K562 (cell line): Measurements from ENCODE around the gene SS18L1. TPM values are rescaled to one million over a fixed set of nuclear protein-coding genes. Genes with fewer than 3 reads are reported as not detected.
A peak's percentile ranks its signal among the peaks of the same experiment; 100 is the strongest.

Experiments used
- ATAC-seq: fragments of 200-7000 bp; cut with Tn5 transposase; 3 replicates; pipeline ENCODE4 v1.9.1; 2020; ENCODE audit warnings: moderate library complexity
- BruUV-seq: library from RNA; stranded (reverse); fragments of 400-500 nt; replicated peaks from 2 replicates; lab custom pipeline; 2021; lab: Mats Ljungman, UMichigan
- CTCF ChIA-PET: fragments of 300-600 bp; formaldehyde crosslinking; extraction: SDS; loops from one replicate; lab custom pipeline; 2021; ENCODE audit warnings: low intra/inter-chr PET ratio; lab: Yijun Ruan, JAX
- POLR2A ChIA-PET: fragments of 300-600, 350-650 bp; sonication (Branson Sonifier 250); formaldehyde crosslinking; extraction: SDS; loops from one replicate; lab custom pipeline; 2021; ENCODE audit warnings: antibody characterized with exemption, inconsistent platforms; lab: Yijun Ruan, JAX
- DNase-seq, 4 experiments: peaks; one replicate each; pipeline versions ENCODE4 v3.0.0 to v3.0.0-alpha.2; 2011 to 2018; ENCODE audit warnings: low spot score in 3 of 4, mixed read lengths in 3 of 4; ENCODE audit errors: extremely low read depth in 1 of 4
- FAIRE-seq: peaks from 2 replicates; lab custom pipeline; 2011; peaks lifted over from hg19 to GRCh38; lab: Jason Lieb, UNC
- H2AFZ ChIP-seq: 2 replicates; pipeline ENCODE4 v1.6.0; 2011; ENCODE audit warnings: low read depth, low read length, control low read depth, inconsistent platforms
- H3K27ac ChIP-seq: fragments of 200-600 bp; 3 replicates; pipeline ENCODE4 v1.8.0; 2011; ENCODE audit warnings: low read depth, mild to moderate bottlenecking, control low read depth, inconsistent platforms, low read length, moderate library complexity, mixed read lengths; ENCODE audit errors: extremely low read depth
- H3K27me3 ChIP-seq, 2 experiments: fragments of 300-600 bp in 1 of 2; 2 replicates in 1 of 2; 3 replicates in 1 of 2; pipeline versions ENCODE4 v1.6.0 to v1.8.0; 2011; ENCODE audit warnings: inconsistent platforms in 2 of 2, low read length in 2 of 2, mild to moderate bottlenecking in 1 of 2, mixed read lengths in 1 of 2, moderate library complexity in 1 of 2; ENCODE audit not compliant: control insufficient read depth in 2 of 2, insufficient read depth in 2 of 2
- H3K36me3 ChIP-seq: fragments of 300-600 bp; 3 replicates; pipeline ENCODE4 v1.8.0; 2011; ENCODE audit warnings: mild to moderate bottlenecking, low read length, inconsistent platforms; ENCODE audit not compliant: control insufficient read depth, insufficient read depth
- H3K4me1 ChIP-seq, 2 experiments: fragments of 200-600 bp in 1 of 2; replicated peaks in 1 of 2; 2 replicates in 1 of 2; 3 replicates in 1 of 2; pipeline versions ENCODE4 v1.5.1 to v1.8.0; 2011; ENCODE audit warnings: inconsistent platforms in 2 of 2, low read length in 2 of 2, mild to moderate bottlenecking in 1 of 2, mixed read lengths in 1 of 2, moderate library complexity in 1 of 2; ENCODE audit not compliant: control insufficient read depth in 2 of 2, insufficient read depth in 2 of 2
- H3K4me2 ChIP-seq: 2 replicates; pipeline ENCODE4 v1.6.1; 2011; ENCODE audit warnings: low read length, control low read depth, inconsistent platforms, mixed read lengths; ENCODE audit not compliant: insufficient read depth
- H3K4me3 ChIP-seq: fragments of 200-600 bp; sonication (generic), shearing (Covaris generic); 2 replicates; pipeline ENCODE4 v1.5.1; 2016; ENCODE audit warnings: control low read depth, inconsistent platforms
- H3K79me2 ChIP-seq: fragments of 200-600 bp; 3 replicates; pipeline ENCODE4 v1.8.0; 2011; ENCODE audit warnings: low read length, inconsistent platforms; ENCODE audit not compliant: control insufficient read depth, insufficient read depth
- H3K9ac ChIP-seq, 2 experiments: 2 replicates each; pipeline versions ENCODE4 v1.6.0 to v1.6.1; 2011; ENCODE audit warnings: low read depth in 2 of 2, low read length in 2 of 2, control low read depth in 1 of 2, inconsistent platforms in 1 of 2, mild to moderate bottlenecking in 1 of 2, mixed read lengths in 1 of 2; ENCODE audit not compliant: insufficient read depth in 1 of 2
- H3K9me1 ChIP-seq: one replicate; pipeline ENCODE4 v1.6.0; 2011; ENCODE audit warnings: inconsistent platforms, mild to moderate bottlenecking, low read length, moderate library complexity; ENCODE audit not compliant: control insufficient read depth, insufficient read depth
- H3K9me3 ChIP-seq: replicated peaks from 2 replicates; pipeline ENCODE4 v1.5.1; 2011; ENCODE audit warnings: low read depth, low read length, inconsistent platforms; ENCODE audit not compliant: control insufficient read depth, insufficient read depth
- H4K20me1 ChIP-seq: replicated peaks from 2 replicates; pipeline ENCODE4 v1.6.1; 2011; ENCODE audit warnings: low read length, inconsistent platforms, mixed read lengths; ENCODE audit not compliant: control insufficient read depth, insufficient read depth
- CBX3 ChIP-seq, 2 experiments: IDR thresholded peaks; 1 replicate in 1 of 2; 2 replicates in 1 of 2; pipeline ENCODE4 v1.6.1; 2012; ENCODE audit warnings: inconsistent platforms in 2 of 2, low read length in 2 of 2, borderline replicate concordance in 1 of 2, control low read depth in 1 of 2
- GTF2E2 ChIP-seq: fragments of 200-800 bp; sonication (Bioruptor generic); IDR thresholded peaks from 2 replicates; pipeline ENCODE4 v1.6.1; 2016; ENCODE audit warnings: missing genetic modification characterization, missing compliant biosample characterization
- MTF1 ChIP-seq: fragments of 250-450 bp; sonication (Bioruptor Pico); IDR thresholded peaks from 2 replicates; pipeline ENCODE4 v1.9.0; 2021; ENCODE audit warnings: moderate library complexity, mild to moderate bottlenecking, inconsistent platforms, borderline replicate concordance
- NCOA1 ChIP-seq: fragments of 450-650 bp; IDR thresholded peaks from 2 replicates; pipeline ENCODE4 v1.6.1; 2016; ENCODE audit warnings: low read depth
- POLR2G ChIP-seq: fragments of 200-400 bp; formaldehyde crosslinking; IDR thresholded peaks from 2 replicates; pipeline ENCODE4 v1.6.1; 2017; ENCODE audit warnings: low read depth, mild to moderate bottlenecking, antibody characterized with exemption, low read length, moderate library complexity
- YY1 ChIP-seq, 3 experiments: IDR thresholded peaks; 2 replicates each; pipeline ENCODE4 v1.6.1; 2011; ENCODE audit warnings: low read length in 2 of 3, mild to moderate bottlenecking in 2 of 3, moderate library complexity in 2 of 3, borderline replicate concordance in 1 of 3, control low read depth in 1 of 3, low read depth in 1 of 3; ENCODE audit not compliant: insufficient read depth in 3 of 3, insufficient replicate concordance in 2 of 3, control insufficient read depth in 1 of 3, insufficient read length in 1 of 3; ENCODE audit errors: extremely low read depth in 1 of 3
- ZNF77 ChIP-seq: fragments of 250-450 bp; sonication (Bioruptor Pico); IDR thresholded peaks from 2 replicates; pipeline ENCODE4 v1.5.0; 2020
- WGBS: fragments of 100-300 bp; shearing (Covaris generic); methylation state at CpG from one replicate; pipeline ENCODE4 v1.1.6; 2016; ENCODE audit warnings: low coverage, mixed read lengths; ENCODE audit not compliant: insufficient coverage; ENCODE audit errors: missing lambda C conversion rate; 5-methylcytosine and 5-hydroxymethylcytosine counted together
- in situ Hi-C: fragments of 300-500 bp; cut with MboI; formaldehyde crosslinking; loops from 4 replicates; pipeline ENCODE4 v1.15.0; 2018; ENCODE audit warnings: inconsistent platforms, mixed read lengths
- intact Hi-C: fragments of 100-400 bp; cut with micrococcal nuclease; formaldehyde crosslinking; loops from 2 replicates; pipeline ENCODE4 v1.14.2; 2022
- polyA plus RNA-seq, 8 experiments: library from polyadenylated mRNA; depleted of rRNA in 4 of 8; stranded (reverse) in 5 of 8; unstranded in 3 of 8; fragments of >200 nt; fragmentation: Nextera tagmentation in 2 of 8; fragmentation: Illumina TruSeq in 1 of 8; extraction: Ambion mirVana in 2 of 8; extraction: Trizol in 1 of 8; gene quantifications; 2 replicates each; pipeline versions ENCODE4 v1.2.1 to v1.2.3, GENCODE V29; 2011 to 2014; ENCODE audit warnings: inconsistent platforms in 1 of 8, missing spikeins in 1 of 8
- total RNA-seq, 7 experiments: library from RNA; depleted of rRNA in 6 of 7; stranded (reverse); fragments of >200 nt in 6 of 7; fragmentation: Illumina TruSeq in 2 of 7; extraction: Trizol in 2 of 7; gene quantifications; 2 replicates each; pipeline versions ENCODE4 v1.2.1 to v1.2.3, GENCODE V29; 2011 to 2021; ENCODE audit warnings: low replicate concordance in 1 of 7
- TF ChIP-seq, protein P1 (sequence below): fragments of 450-650 bp; formaldehyde crosslinking; IDR thresholded peaks from 2 replicates; pipeline ENCODE4 v1.4.0; 2022; ENCODE audit warnings: missing genetic modification characterization

The SS18L1 gene
- total and polyA plus RNA-seq, 9 of the 15 experiments (the other 6 are each of a cell fraction or from before 2014, with no cell fraction given): 2.7 to 28.3 (median 15.1) TPM

DNA sequence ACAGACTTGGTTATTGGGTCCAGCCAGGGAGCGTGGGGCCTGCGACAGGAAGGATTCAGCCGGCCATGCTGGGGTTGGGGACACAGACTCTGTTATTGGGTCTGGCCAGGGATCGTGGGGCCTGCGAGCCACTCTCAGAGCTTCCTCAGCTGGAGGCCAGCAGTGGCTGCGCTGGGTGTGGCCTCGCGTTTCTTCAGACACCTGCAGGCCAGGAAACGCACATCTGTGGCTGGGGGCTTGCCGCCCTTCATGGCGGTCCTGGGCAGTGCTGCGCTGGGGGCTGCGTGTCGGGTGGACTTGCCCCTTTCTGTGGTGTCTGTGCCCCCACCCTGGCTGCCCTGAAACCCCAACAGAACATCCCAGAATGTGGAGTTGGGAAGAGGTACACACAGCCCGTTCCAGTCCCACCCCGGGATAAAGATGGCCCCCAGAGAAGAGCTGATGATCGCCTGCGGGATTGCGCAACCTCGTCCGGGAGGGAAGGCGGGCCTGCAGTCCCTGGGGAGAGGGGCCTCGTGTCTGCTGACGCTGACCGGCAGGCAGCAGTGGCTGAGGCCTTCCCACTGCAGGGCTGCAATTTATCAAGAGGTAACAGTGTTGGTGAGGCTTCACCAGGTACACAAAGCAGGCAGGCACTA lies 22.3 kb downstream of the SS18L1 start:
- H3K9me1 ChIP-seq: peaks cover 3% of the 10 kb centered on the region
- no peaks in the 10 kb centered on the region for H3K27me3 ChIP-seq
- H3K4me3 ChIP-seq: no peak overlapping the region
- TF ChIP-seq YY1 (IDR thresholded peaks at IDR 0.05; ENCODE audit: borderline replicate concordance in 1 of 3, control insufficient read depth in 1 of 3, extremely low read depth in 1 of 3, insufficient read depth in 3 of 3, insufficient read length in 1 of 3, insufficient replicate concordance in 2 of 3, low read depth in 1 of 3, low read length in 2 of 3) (no peak), CBX3 (IDR thresholded peaks at IDR 0.05; ENCODE audit: borderline replicate concordance in 1 of 2, low read length in 2 of 2) (no peak), NCOA1 (no peak), POLR2G (peak; percentile 59), ZNF77 (CRISPR knock-in tag) (no peak), GTF2E2 (tag) (no peak), MTF1 (CRISPR knock-in tag) (no peak)
- TF ChIP-seq, protein P1, sequence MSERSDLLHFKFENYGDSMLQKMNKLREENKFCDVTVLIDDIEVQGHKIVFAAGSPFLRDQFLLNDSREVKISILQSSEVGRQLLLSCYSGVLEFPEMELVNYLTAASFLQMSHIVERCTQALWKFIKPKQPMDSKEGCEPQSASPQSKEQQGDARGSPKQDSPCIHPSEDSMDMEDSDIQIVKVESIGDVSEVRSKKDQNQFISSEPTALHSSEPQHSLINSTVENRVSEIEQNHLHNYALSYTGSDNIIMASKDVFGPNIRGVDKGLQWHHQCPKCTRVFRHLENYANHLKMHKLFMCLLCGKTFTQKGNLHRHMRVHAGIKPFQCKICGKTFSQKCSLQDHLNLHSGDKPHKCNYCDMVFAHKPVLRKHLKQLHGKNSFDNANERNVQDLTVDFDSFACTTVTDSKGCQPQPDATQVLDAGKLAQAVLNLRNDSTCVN: no peak
- H3K9me3 ChIP-seq: no peaks in the 10 kb centered on the region
- DNase-seq (no peak), ATAC-seq (no peak), FAIRE-seq (no peak)
- intact Hi-C loops (no loop called here), in situ Hi-C loops (no loop called here)
- H4K20me1 ChIP-seq: 0 out of 2 replicates have a peak, but pooled peaks cover 4% of the 10 kb centered on the region
- WGBS: 92% methylated on average over 23 of the region's 25 CpGs
- H3K79me2 ChIP-seq: no peaks in the 10 kb centered on the region
- ChIA-PET POLR2A (interaction anchor here (0.6 kb wide), 1 partner anchor 23 kb away, joined by 4 read pairs; the partner anchor contains the start of genes PSMA7 and SS18L1), CTCF (no interaction called here)
- peaks cover 0 to 16% of the 10 kb centered on the region in 2 experiments; a peak in 1 of 5 replicates for H3K4me1 ChIP-seq
- BruUV-seq: no TSS peak
- H3K27ac ChIP-seq: no peak overlapping the region
- H3K36me3 ChIP-seq: peaks cover 74% of the 10 kb centered on the region; the same call in 2 of the 3 replicates
- H3K9ac ChIP-seq: no peak overlapping the region; a peak in 1 of 4 replicates
- no peak overlapping the region for H2AFZ ChIP-seq
- no peak overlapping the region for H3K4me2 ChIP-seq
